CD4-positive, alpha-beta memory T cell (primary cell): ENCODE data around the gene PLEKHM2. TPM values are rescaled to one million over a fixed set of nuclear protein-coding genes. Genes with fewer than 3 reads are reported as not detected.

Source experiments
- CTCF ChIA-PET: fragments of 350-600 bp; sonication (Branson Sonifier 250); formaldehyde crosslinking; loops from one replicate; lab custom pipeline; 2021; ENCODE audit warnings: inconsistent platforms; ENCODE audit not compliant: partially characterized antibody; lab: Charles Lee
- POLR2A ChIA-PET: fragments of 350-600 bp; sonication (Branson Sonifier 250); formaldehyde crosslinking; loops from one replicate; lab custom pipeline; 2021; ENCODE audit not compliant: partially characterized antibody; lab: Charles Lee
- DNase-seq, 5 donors: peaks; one replicate each; pipeline versions ENCODE4 v3.0.0 to v3.0.0-alpha.2; 2020 to 2022; ENCODE audit warnings: mixed read lengths in 1 of 5
- H3K27ac ChIP-seq: one replicate; pipeline ENCODE4 v1.7.0; 2013; ENCODE audit warnings: low read depth, low read length
- H3K27me3 ChIP-seq: 2 replicates; pipeline ENCODE4 v1.7.0; 2013; ENCODE audit warnings: mild to moderate bottlenecking, low read length, moderate library complexity; ENCODE audit not compliant: insufficient read depth
- H3K36me3 ChIP-seq: 2 replicates; pipeline ENCODE4 v1.7.0; 2013; ENCODE audit warnings: mild to moderate bottlenecking, low read length, moderate library complexity; ENCODE audit not compliant: insufficient read depth
- H3K4me1 ChIP-seq: 2 replicates; pipeline ENCODE4 v1.7.0; 2013; ENCODE audit warnings: mild to moderate bottlenecking, low read length, moderate library complexity; ENCODE audit not compliant: insufficient read depth
- H3K4me3 ChIP-seq, 2 donors: one replicate each; pipeline ENCODE4 v1.7.0; 2013; ENCODE audit warnings: low read length in 2 of 2, mild to moderate bottlenecking in 1 of 2
- H3K9me3 ChIP-seq, 2 donors: one replicate each; pipeline ENCODE4 v1.7.0; 2013; ENCODE audit warnings: low read length in 2 of 2, control low read depth in 1 of 2; ENCODE audit not compliant: control insufficient read depth in 1 of 2
- H3K27ac Mint-ChIP-seq, 7 donors: one replicate each; pipeline ENCODE4 v1.8.0; 2020 to 2021; ENCODE audit warnings: mixed read lengths in 7 of 7, mild to moderate bottlenecking in 6 of 7, inconsistent platforms in 3 of 7, moderate library complexity in 3 of 7
- H3K27me3 Mint-ChIP-seq, 2 donors: one replicate each; pipeline ENCODE4 v1.8.0; 2020 to 2021; ENCODE audit warnings: mixed read lengths in 2 of 2
- H3K36me3 Mint-ChIP-seq, 2 donors: one replicate each; pipeline ENCODE4 v1.8.0; 2020 to 2021; ENCODE audit warnings: mixed read lengths in 2 of 2, inconsistent platforms in 1 of 2, mild to moderate bottlenecking in 1 of 2
- H3K4me1 Mint-ChIP-seq, 4 donors: one replicate each; pipeline ENCODE4 v1.8.0; 2020 to 2021; ENCODE audit warnings: mixed read lengths in 4 of 4, mild to moderate bottlenecking in 1 of 4
- H3K4me3 Mint-ChIP-seq, 8 donors: one replicate each; pipeline ENCODE4 v1.8.0; 2020 to 2021; ENCODE audit warnings: mixed read lengths in 8 of 8, mild to moderate bottlenecking in 7 of 8, moderate library complexity in 6 of 8, inconsistent platforms in 3 of 8
- H3K9me3 Mint-ChIP-seq, 8 donors: one replicate each; pipeline ENCODE4 v1.8.0; 2020 to 2021; ENCODE audit warnings: mixed read lengths in 8 of 8, mild to moderate bottlenecking in 5 of 8, inconsistent platforms in 3 of 8, moderate library complexity in 1 of 8
- intact Hi-C: fragments of 100-400 bp; cut with micrococcal nuclease; formaldehyde crosslinking; loops from one replicate; pipeline ENCODE4 v1.15.1; 2023
- polyA plus RNA-seq, 2 donors: library from polyadenylated mRNA; unstranded; fragments of 300-500 nt; fragmentation: Illumina TruSeq; gene quantifications; one replicate each; pipeline ENCODE4 v1.2.3, GENCODE V29; 2021
- total RNA-seq, 2 experiments: library from RNA; stranded (reverse); gene quantifications; one replicate each; pipeline ENCODE4 v1.2.3, GENCODE V29; 2021

Gene PLEKHM2
- total and polyA plus RNA-seq, 4 experiments from 2014 or later: 2.0 to 59.8 (median 30.9) TPM

GRCh38 chr1:15701784-15702183 is 17.7 kb downstream of the PLEKHM2 start:
- peak overlapping the region in 2 of 7 donors; percentile 8 to 59 for H3K27ac Mint-ChIP-seq
- peaks cover 13 to 45% (median 21%) of the 10 kb centered on the region in 4 donors for H3K4me1 Mint-ChIP-seq
- Histone ChIP-seq H3K27ac (no peak overlapping the region), H3K4me3 (no peak overlapping the region), H3K9me3 (no peaks in the 10 kb centered on the region), H3K4me1 (peaks cover 12% of the 10 kb centered on the region), H3K27me3 (no peaks in the 10 kb centered on the region), H3K36me3 (peaks cover 3% of the 10 kb centered on the region)
- H3K27me3 Mint-ChIP-seq: no peaks in the 10 kb centered on the region
- intact Hi-C loops: no loop called here
- H3K4me3 Mint-ChIP-seq: no peak overlapping the region
- ChIA-PET POLR2A (interaction anchor here (0.6 kb wide), 2 partner anchors 13 to 42 kb away, joined by 3 read pairs; no protein-coding TSS in a partner anchor), CTCF (interaction anchor here (0.7 kb wide), 2 partner anchors 123 to 186 kb away, joined by 3 to 4 read pairs; no protein-coding TSS in a partner anchor)
- no peak for DNase-seq
- H3K36me3 Mint-ChIP-seq: peaks cover 5 to 14% of the 10 kb centered on the region in 2 donors
- peaks cover 0 to 1% (median 0%) of the 10 kb centered on the region in 8 donors for H3K9me3 Mint-ChIP-seq

DNA sequence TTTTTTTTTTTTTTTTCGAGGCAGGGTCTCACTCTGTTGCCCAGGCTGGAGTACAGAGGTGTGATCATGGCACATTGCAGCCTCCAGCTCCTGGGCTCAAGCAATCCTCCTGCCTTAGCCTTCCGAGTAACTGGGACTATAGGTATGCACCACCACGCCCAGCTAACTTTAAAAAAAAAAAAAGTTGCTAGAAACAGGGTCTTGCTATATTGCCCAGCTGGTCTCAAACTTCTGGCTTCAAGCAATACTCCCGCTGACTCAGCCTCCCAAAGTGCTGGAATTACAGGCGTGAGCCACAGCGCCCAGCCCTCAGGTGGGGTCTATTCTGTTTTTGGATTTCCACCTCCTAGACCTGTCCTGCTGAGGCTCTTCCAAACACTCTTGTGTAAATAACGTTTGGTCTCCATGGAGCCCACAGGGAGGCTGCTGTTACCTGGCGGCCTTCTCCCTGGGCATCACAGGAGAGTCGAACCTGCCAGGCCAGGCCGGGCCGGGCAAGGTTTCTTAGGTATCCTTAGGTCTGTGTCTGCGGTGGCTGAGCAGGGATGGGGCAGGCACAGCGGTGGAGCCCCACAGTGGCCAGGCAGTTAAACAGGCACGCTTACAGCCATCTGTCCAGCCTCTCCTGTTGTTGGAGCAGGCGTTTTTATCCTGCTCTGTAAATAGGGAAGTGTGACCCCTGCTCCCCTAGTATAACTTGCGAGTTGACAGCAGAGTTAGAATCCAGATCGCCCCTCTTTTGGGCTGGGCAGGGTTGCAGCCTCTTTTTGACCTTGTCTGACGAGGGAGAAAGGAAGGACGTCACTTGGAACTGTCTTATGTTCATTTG is 18.8 kb downstream of the PLEKHM2 start:
- Mint-ChIP-seq H3K27me3 (no peaks in the 10 kb centered on the region), H3K9me3 (peaks cover 0 to 1% (median 0%) of the 10 kb centered on the region in 8 donors), H3K4me3 (no peak overlapping the region), H3K27ac (no peak overlapping the region), H3K4me1 (peaks cover 8 to 34% (median 11%) of the 10 kb centered on the region in 4 donors), H3K36me3 (peaks cover 5 to 12% of the 10 kb centered on the region in 2 donors)
- peaks cover 3% of the 10 kb centered on the region for H3K36me3 ChIP-seq
- intact Hi-C loops: no loop called here
- H3K27me3 ChIP-seq: no peaks in the 10 kb centered on the region
- H3K4me3 ChIP-seq: no peak overlapping the region
- ChIA-PET CTCF (interaction anchor here (0.7 kb wide), 2 partner anchors 124 to 187 kb away, joined by 3 to 4 read pairs; no protein-coding TSS in a partner anchor), POLR2A (no interaction called here)
- H3K9me3 ChIP-seq: no peaks in the 10 kb centered on the region
- H3K27ac ChIP-seq: no peak overlapping the region
- H3K4me1 ChIP-seq: peaks cover under 1% of the 10 kb centered on the region
- no peak for DNase-seq

DNA sequence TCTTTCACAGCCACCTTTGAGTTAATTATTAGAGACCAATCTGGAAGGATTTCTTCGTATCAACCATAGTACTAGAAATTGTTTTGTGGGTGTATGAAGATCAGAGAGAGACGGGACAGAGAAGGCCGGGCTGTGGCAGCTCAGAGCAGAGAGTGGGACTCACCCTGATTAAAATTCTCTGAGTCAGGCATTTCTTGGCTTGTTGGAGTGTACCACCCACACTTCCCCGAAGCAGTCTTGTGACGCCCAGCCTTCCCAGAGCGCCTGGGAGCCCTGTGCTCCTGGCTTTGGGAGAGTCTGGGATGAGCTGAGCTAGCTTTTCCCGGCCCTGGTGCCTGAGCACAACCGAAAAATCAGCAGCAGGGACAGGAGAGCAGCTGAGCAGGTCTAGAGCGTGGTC is 19.4 kb downstream of the PLEKHM2 start:
- Histone ChIP-seq H3K9me3 (no peaks in the 10 kb centered on the region), H3K4me3 (no peak overlapping the region), H3K27ac (no peak overlapping the region), H3K27me3 (no peaks in the 10 kb centered on the region), H3K36me3 (peaks cover 3% of the 10 kb centered on the region), H3K4me1 (no peaks in the 10 kb centered on the region)
- Mint-ChIP-seq H3K9me3 (peaks cover 0 to 1% (median 0%) of the 10 kb centered on the region in 8 donors), H3K4me3 (no peak overlapping the region), H3K27me3 (no peaks in the 10 kb centered on the region), H3K27ac (peak overlapping the region in 1 of 7 donors; percentile 71), H3K4me1 (peaks cover 6 to 30% (median 11%) of the 10 kb centered on the region in 4 donors), H3K36me3 (peaks cover 5 to 12% of the 10 kb centered on the region in 2 donors)
- intact Hi-C loops: no loop called here
- POLR2A ChIA-PET: no interaction called here
- CTCF ChIA-PET: interaction anchor here (0.6 kb wide), 1 partner anchor 8 kb away, joined by 3 read pairs; no protein-coding TSS in a partner anchor
- no peak for DNase-seq

DNA sequence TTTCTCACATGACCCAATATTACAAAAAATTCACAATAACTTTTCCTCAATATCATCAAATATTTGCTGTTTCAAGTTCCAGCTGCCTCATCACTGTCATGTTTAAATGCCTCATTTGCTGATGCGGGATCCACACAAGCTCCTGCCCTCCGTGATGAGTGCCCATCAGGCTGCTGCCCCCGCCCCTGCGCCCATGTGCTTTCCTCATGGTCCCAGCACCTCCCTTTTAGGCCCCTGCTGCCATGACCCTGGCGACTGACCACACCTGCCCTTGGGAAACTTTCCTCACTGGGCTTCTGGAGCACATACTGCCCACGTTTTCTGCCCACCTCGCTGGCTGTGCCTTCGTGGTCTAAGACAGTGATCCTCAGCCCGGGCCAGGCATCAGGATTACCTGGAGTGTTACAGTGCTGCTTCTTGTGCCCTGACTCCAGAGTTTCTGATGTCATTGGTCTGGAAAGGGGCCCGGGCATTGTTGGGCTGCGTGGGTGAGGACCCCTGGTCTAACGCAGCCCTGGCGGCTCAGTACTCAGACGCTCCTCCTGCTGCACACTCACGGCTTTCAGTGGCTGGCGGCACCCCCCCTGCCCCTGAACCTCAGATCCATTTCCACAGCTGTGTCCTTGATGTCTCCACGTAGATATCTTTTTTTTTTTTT is 20.5 kb downstream of the PLEKHM2 start:
- ChIA-PET CTCF (no interaction called here), POLR2A (interaction anchor here (0.6 kb wide), 1 partner anchor 9 kb away, joined by 3 read pairs; no protein-coding TSS in a partner anchor)
- peaks cover 5 to 12% of the 10 kb centered on the region in 2 donors for H3K36me3 Mint-ChIP-seq
- intact Hi-C loops: no loop called here
- no peaks in the 10 kb centered on the region for H3K27me3 Mint-ChIP-seq
- Histone ChIP-seq H3K4me1 (no peaks in the 10 kb centered on the region), H3K9me3 (no peaks in the 10 kb centered on the region), H3K27me3 (no peaks in the 10 kb centered on the region), H3K27ac (no peak overlapping the region), H3K4me3 (no peak overlapping the region), H3K36me3 (peaks cover 3% of the 10 kb centered on the region)
- peaks cover 0 to 1% (median 0%) of the 10 kb centered on the region in 8 donors for H3K9me3 Mint-ChIP-seq
- H3K27ac Mint-ChIP-seq: peak overlapping the region in 1 of 7 donors; percentile 38
- H3K4me1 Mint-ChIP-seq: peaks cover 8 to 36% (median 13%) of the 10 kb centered on the region in 4 donors
- DNase-seq: no peak
- no peak overlapping the region for H3K4me3 Mint-ChIP-seq

- intact Hi-C loops: no loop called here
- H3K36me3 ChIP-seq: peaks cover 3% of the 10 kb centered on the region
- no peak overlapping the region for H3K27ac ChIP-seq
- H3K27me3 ChIP-seq: no peaks in the 10 kb centered on the region
- CTCF ChIA-PET: no interaction called here
- no peaks in the 10 kb centered on the region for H3K9me3 ChIP-seq
- H3K27me3 Mint-ChIP-seq: no peaks in the 10 kb centered on the region
- H3K9me3 Mint-ChIP-seq: peaks cover 0 to 1% (median 0%) of the 10 kb centered on the region in 8 donors
- H3K27ac Mint-ChIP-seq: no peak overlapping the region
- POLR2A ChIA-PET: interaction anchor here (0.6 kb wide), 1 partner anchor 9 kb away, joined by 3 read pairs; no protein-coding TSS in a partner anchor
- DNase-seq: no peak
- H3K4me1 ChIP-seq: no peaks in the 10 kb centered on the region
- H3K4me3 Mint-ChIP-seq: no peak overlapping the region
- H3K36me3 Mint-ChIP-seq: peaks cover 5 to 12% of the 10 kb centered on the region in 2 donors
- peaks cover 8 to 38% (median 13%) of the 10 kb centered on the region in 4 donors for H3K4me1 Mint-ChIP-seq
- H3K4me3 ChIP-seq: no peak overlapping the region
These were observed 21.1 kb downstream of the PLEKHM2 start for GRCh38 chr1:15705184-15705566.

GRCh38 chr1:15706751-15707150 is 22.6 kb downstream of the PLEKHM2 start:
- Mint-ChIP-seq H3K4me1 (peaks cover 6 to 32% (median 11%) of the 10 kb centered on the region in 4 donors), H3K36me3 (peaks cover 5 to 12% of the 10 kb centered on the region in 2 donors), H3K27me3 (no peaks in the 10 kb centered on the region), H3K27ac (peak overlapping the region in 2 of 7 donors; percentile 4 to 65), H3K9me3 (peaks cover 0 to 1% (median 0%) of the 10 kb centered on the region in 8 donors), H3K4me3 (no peak overlapping the region)
- ChIA-PET CTCF (interaction anchor here (1.5 kb wide), 1 partner anchor 9 kb away, joined by 3 read pairs; no protein-coding TSS in a partner anchor), POLR2A (interaction anchor here (0.6 kb wide), 1 partner anchor 15 kb away, joined by 3 read pairs; no protein-coding TSS in a partner anchor)
- Histone ChIP-seq H3K36me3 (peaks cover 3% of the 10 kb centered on the region), H3K9me3 (no peaks in the 10 kb centered on the region), H3K27ac (no peak overlapping the region), H3K4me1 (no peaks in the 10 kb centered on the region), H3K27me3 (no peaks in the 10 kb centered on the region), H3K4me3 (no peak overlapping the region)
- no peak for DNase-seq
- intact Hi-C loops: no loop called here
